HepG2 (cell line): ENCODE data around the gene SUPV3L1. TPM values are rescaled to one million over a fixed set of nuclear protein-coding genes. Genes with fewer than 3 reads are reported as not detected.

Experiments used
- ATAC-seq: fragments of 200-7000 bp; cut with Tn5 transposase; 3 replicates; pipeline ENCODE4 v1.9.1; 2020; ENCODE audit warnings: mild to moderate bottlenecking, moderate library complexity
- BruUV-seq: library from RNA; stranded (reverse); fragments of 400-500 nt; replicated peaks from 2 replicates; lab custom pipeline; 2021; lab: Mats Ljungman, UMichigan
- CTCF ChIA-PET: fragments of 300-600 bp; formaldehyde crosslinking; extraction: SDS; loops from one replicate; lab custom pipeline; 2021; ENCODE audit warnings: low total read pairs, inconsistent platforms, low intra/inter-chr PET ratio; lab: Yijun Ruan, JAX
- POLR2A ChIA-PET: fragments of 350-600 bp; sonication (Branson Sonifier 250); formaldehyde crosslinking; loops from one replicate; lab custom pipeline; 2020; ENCODE audit warnings: antibody characterized with exemption, inconsistent platforms; lab: Yijun Ruan, JAX
- DNase-seq: peaks from one replicate; pipeline ENCODE4 v3.0.0-alpha.2; 2015; ENCODE audit warnings: low spot score
- FAIRE-seq: peaks from 3 replicates; lab custom pipeline; 2011; peaks lifted over from hg19 to GRCh38; lab: Jason Lieb, UNC
- H2AFZ ChIP-seq: one replicate; pipeline ENCODE4 v1.6.1; 2011; ENCODE audit warnings: low read length, inconsistent platforms
- H3K27ac ChIP-seq: fragments of 300-600 bp; 3 replicates; pipeline ENCODE4 v1.8.0; 2011; ENCODE audit warnings: mixed run types, mild to moderate bottlenecking, mixed read lengths, low read length, inconsistent platforms; ENCODE audit not compliant: insufficient read depth; ENCODE audit errors: extremely low read length
- H3K27me3 ChIP-seq, 2 experiments: fragments of 200-600 bp in 1 of 2; 2 replicates in 1 of 2; 3 replicates in 1 of 2; pipeline versions ENCODE4 v1.6.0 to v1.8.0; 2011; ENCODE audit warnings: low read length in 2 of 2, mild to moderate bottlenecking in 2 of 2, moderate library complexity in 2 of 2, inconsistent platforms in 1 of 2; ENCODE audit not compliant: insufficient read depth in 2 of 2, control insufficient read depth in 1 of 2
- H3K36me3 ChIP-seq, 2 experiments: fragments of 200-600 bp in 1 of 2; replicated peaks in 1 of 2; 2 replicates in 1 of 2; 3 replicates in 1 of 2; pipeline versions ENCODE4 v1.5.1 to v1.8.0; 2011; ENCODE audit warnings: low read length in 2 of 2, inconsistent platforms in 1 of 2; ENCODE audit not compliant: insufficient read depth in 2 of 2, control insufficient read depth in 1 of 2
- H3K4me1 ChIP-seq: 2 replicates; pipeline ENCODE4 v1.5.1; 2012; ENCODE audit warnings: low read length, inconsistent platforms; ENCODE audit not compliant: insufficient read depth
- H3K4me2 ChIP-seq: 2 replicates; pipeline ENCODE4 v1.6.0; 2011; ENCODE audit warnings: low read depth, low read length, inconsistent platforms
- H3K4me3 ChIP-seq, 3 experiments: fragments of 200-600 bp in 1 of 3; sonication (generic), shearing (Covaris generic) in 1 of 3; replicated peaks in 1 of 3; 2 replicates each; pipeline ENCODE4 v1.5.1; 2011 to 2016; ENCODE audit warnings: low read length in 3 of 3, inconsistent platforms in 2 of 3, low read depth in 2 of 3, mild to moderate bottlenecking in 2 of 3, control low read depth in 1 of 3, mixed read lengths in 1 of 3; ENCODE audit not compliant: insufficient read depth in 1 of 3
- H3K79me2 ChIP-seq: one replicate; pipeline ENCODE4 v1.6.1; 2011; ENCODE audit warnings: low read length, inconsistent platforms; ENCODE audit not compliant: insufficient read depth
- H3K9ac ChIP-seq: 2 replicates; pipeline ENCODE4 v1.6.0; 2011; ENCODE audit warnings: mild to moderate bottlenecking, low read depth, low read length, inconsistent platforms; ENCODE audit not compliant: insufficient read depth
- H3K9me3 ChIP-seq: 2 replicates; pipeline ENCODE4 v1.5.1; 2012; ENCODE audit warnings: mild to moderate bottlenecking, low read length
- H4K20me1 ChIP-seq: 2 replicates; pipeline ENCODE4 v1.6.0; 2011; ENCODE audit warnings: inconsistent platforms, mild to moderate bottlenecking, low read length, moderate library complexity; ENCODE audit not compliant: insufficient read depth
- CHD4 ChIP-seq: fragments of 200-600 bp; sonication (generic); IDR thresholded peaks from 2 replicates; pipeline ENCODE4 v1.7.0; 2017; ENCODE audit warnings: mild to moderate bottlenecking, low read length, borderline replicate concordance
- HOXD1 ChIP-seq: sonication (generic); formaldehyde crosslinking; IDR thresholded peaks from 2 replicates; pipeline ENCODE4 v1.5.0; 2020; ENCODE audit warnings: missing genetic modification reagents
- RBAK ChIP-seq: sonication (generic); formaldehyde crosslinking; IDR thresholded peaks from 2 replicates; pipeline ENCODE4 v1.5.1; 2020; ENCODE audit warnings: mild to moderate bottlenecking, missing genetic modification reagents
- SMAD1 ChIP-seq: sonication (generic); formaldehyde crosslinking; IDR thresholded peaks from 2 replicates; pipeline ENCODE4 v1.4.0; 2020; ENCODE audit warnings: missing genetic modification reagents, low read depth, mild to moderate bottlenecking, borderline replicate concordance
- TFDP1 ChIP-seq: IDR thresholded peaks from 2 replicates; pipeline ENCODE4 v1.6.1; 2016; ENCODE audit warnings: missing compliant biosample characterization, missing genetic modification reagents, borderline replicate concordance
- THRA ChIP-seq: sonication (generic); formaldehyde crosslinking; IDR thresholded peaks from 2 replicates; pipeline ENCODE4 v1.4.0; 2020; ENCODE audit warnings: missing genetic modification reagents, borderline replicate concordance
- ZBTB7B ChIP-seq: sonication (generic); formaldehyde crosslinking; IDR thresholded peaks from 2 replicates; pipeline ENCODE4 v1.4.0; 2020; ENCODE audit warnings: missing genetic modification reagents
- ZNF562 ChIP-seq: sonication (generic); formaldehyde crosslinking; IDR thresholded peaks from 2 replicates; pipeline ENCODE4 v1.8.0; 2022; ENCODE audit warnings: missing genetic modification reagents, borderline replicate concordance
- ZNF703 ChIP-seq: sonication (generic); formaldehyde crosslinking; IDR thresholded peaks from 2 replicates; pipeline ENCODE4 v1.5.1; 2020; ENCODE audit warnings: missing genetic modification reagents, mild to moderate bottlenecking, moderate library complexity, borderline replicate concordance
- WGBS: methylation state at CpG from one replicate; pipeline ENCODE4 v1.1.6; 2017; ENCODE audit warnings: low lambda C conversion rate; 5-methylcytosine and 5-hydroxymethylcytosine counted together
- in situ Hi-C: cut with HindIII; loops from 2 replicates; pipeline ENCODE4 v1.10.0; 2017; ENCODE audit warnings: low pct_unique_long_range_greater_than_20kb; ENCODE audit not compliant: extremely low pct_ligation_motif_present
- intact Hi-C: fragments of 100-400 bp; cut with micrococcal nuclease; formaldehyde crosslinking; loops from one replicate; pipeline ENCODE4 v1.10.0; 2022; ENCODE audit not compliant: unreplicated experiment
- polyA plus RNA-seq, 8 experiments: library from polyadenylated mRNA; depleted of rRNA in 3 of 8; stranded (reverse) in 7 of 8; unstranded in 1 of 8; fragments of >200 nt; fragmentation: Illumina TruSeq in 4 of 8; extraction: Trizol in 4 of 8; gene quantifications; 2 replicates each; pipeline versions ENCODE4 v1.2.1 to v1.2.3, GENCODE V29; 2011 to 2016; ENCODE audit warnings: low read depth in 4 of 8, missing spikeins in 1 of 8, mixed read lengths in 1 of 8; ENCODE audit not compliant: insufficient read depth in 1 of 8
- total RNA-seq, 5 experiments: library from RNA; depleted of rRNA; stranded (reverse); fragments of >200 nt; fragmentation: Illumina TruSeq; extraction: Trizol; gene quantifications; 2 replicates each; pipeline ENCODE4 v1.2.3, GENCODE V29; 2016; ENCODE audit warnings: low read depth in 1 of 5

SUPV3L1 gene
- total and polyA plus RNA-seq, 2 of the 13 experiments (the other 11 are each of a cell fraction or from before 2014, with no cell fraction given): 28.8 to 45.7 TPM

- no peak for FAIRE-seq
- no peak for TF ChIP-seq ZNF562 (CRISPR knock-in tag)
- no peak for TF ChIP-seq THRA (CRISPR knock-in tag)
- no peak for TF ChIP-seq RBAK (CRISPR knock-in tag)
- TF ChIP-seq SMAD1 (CRISPR knock-in tag): no peak
- TF ChIP-seq TFDP1 (CRISPR knock-in tag): no peak
- no peak for TF ChIP-seq ZNF703 (CRISPR knock-in tag)
- no peak for TF ChIP-seq HOXD1 (CRISPR knock-in tag)
- no peak for TF ChIP-seq CHD4
- TF ChIP-seq ZBTB7B: no peak
- no peak overlapping the region for H3K4me3 ChIP-seq
- in situ Hi-C loops: no loop called here
- H3K27ac ChIP-seq: no peak overlapping the region
- no peak overlapping the region for H2AFZ ChIP-seq
- no peaks in the 10 kb centered on the region for H3K79me2 ChIP-seq
- intact Hi-C loops: no loop called here
- no peak overlapping the region for H3K9ac ChIP-seq
- no peaks in the 10 kb centered on the region for H3K27me3 ChIP-seq
- H4K20me1 ChIP-seq: no peaks in the 10 kb centered on the region
- CTCF ChIA-PET: no interaction called here
- H3K4me2 ChIP-seq: no peak overlapping the region
- BruUV-seq: no TSS peak
- no peaks in the 10 kb centered on the region for H3K9me3 ChIP-seq
- no peaks in the 10 kb centered on the region for H3K4me1 ChIP-seq
- DNase-seq: no peak
- WGBS: 88% methylated on average over 5 of the region's 5 CpGs
- ATAC-seq: no peak
- H3K36me3 ChIP-seq: peaks cover 3 to 13% of the 10 kb centered on the region in 2 experiments; a peak in 3 of 5 replicates
- POLR2A ChIA-PET: no interaction called here
These were observed 62.8 kb downstream of the SUPV3L1 start for GRCh38 chr10:69242852-69243212.
